Measurements from ENCODE around the gene AGBL3.

AGBL3 gene

DNA sequence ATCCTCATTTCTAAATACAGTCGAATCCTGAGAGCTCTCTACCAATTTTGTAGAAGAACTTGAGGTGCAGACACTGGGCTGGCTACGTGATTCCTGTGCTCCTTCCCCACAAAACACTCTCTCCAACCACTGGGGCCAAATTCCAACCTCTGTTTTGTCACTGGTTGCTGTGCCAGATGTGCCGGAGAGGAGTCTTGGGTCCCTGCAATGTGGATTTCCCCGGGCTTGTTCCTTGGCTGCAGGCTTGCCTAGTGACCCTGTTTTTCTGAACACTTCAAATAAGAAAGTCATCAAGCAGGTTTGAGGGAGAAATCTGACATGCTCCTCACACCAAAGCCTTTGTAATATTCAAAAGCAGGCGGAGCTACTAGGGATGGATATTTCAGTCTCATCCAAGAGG, 44.4 kb upstream of the AGBL3 start:
- no peak for DNase-seq (ENCODE audit: extremely low read depth, low read depth)
- TF ChIP-seq, protein P1, sequence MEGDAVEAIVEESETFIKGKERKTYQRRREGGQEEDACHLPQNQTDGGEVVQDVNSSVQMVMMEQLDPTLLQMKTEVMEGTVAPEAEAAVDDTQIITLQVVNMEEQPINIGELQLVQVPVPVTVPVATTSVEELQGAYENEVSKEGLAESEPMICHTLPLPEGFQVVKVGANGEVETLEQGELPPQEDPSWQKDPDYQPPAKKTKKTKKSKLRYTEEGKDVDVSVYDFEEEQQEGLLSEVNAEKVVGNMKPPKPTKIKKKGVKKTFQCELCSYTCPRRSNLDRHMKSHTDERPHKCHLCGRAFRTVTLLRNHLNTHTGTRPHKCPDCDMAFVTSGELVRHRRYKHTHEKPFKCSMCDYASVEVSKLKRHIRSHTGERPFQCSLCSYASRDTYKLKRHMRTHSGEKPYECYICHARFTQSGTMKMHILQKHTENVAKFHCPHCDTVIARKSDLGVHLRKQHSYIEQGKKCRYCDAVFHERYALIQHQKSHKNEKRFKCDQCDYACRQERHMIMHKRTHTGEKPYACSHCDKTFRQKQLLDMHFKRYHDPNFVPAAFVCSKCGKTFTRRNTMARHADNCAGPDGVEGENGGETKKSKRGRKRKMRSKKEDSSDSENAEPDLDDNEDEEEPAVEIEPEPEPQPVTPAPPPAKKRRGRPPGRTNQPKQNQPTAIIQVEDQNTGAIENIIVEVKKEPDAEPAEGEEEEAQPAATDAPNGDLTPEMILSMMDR (IDR thresholded peaks at IDR 0.05; ENCODE audit: low read depth, low read length) = no peak

DNA sequence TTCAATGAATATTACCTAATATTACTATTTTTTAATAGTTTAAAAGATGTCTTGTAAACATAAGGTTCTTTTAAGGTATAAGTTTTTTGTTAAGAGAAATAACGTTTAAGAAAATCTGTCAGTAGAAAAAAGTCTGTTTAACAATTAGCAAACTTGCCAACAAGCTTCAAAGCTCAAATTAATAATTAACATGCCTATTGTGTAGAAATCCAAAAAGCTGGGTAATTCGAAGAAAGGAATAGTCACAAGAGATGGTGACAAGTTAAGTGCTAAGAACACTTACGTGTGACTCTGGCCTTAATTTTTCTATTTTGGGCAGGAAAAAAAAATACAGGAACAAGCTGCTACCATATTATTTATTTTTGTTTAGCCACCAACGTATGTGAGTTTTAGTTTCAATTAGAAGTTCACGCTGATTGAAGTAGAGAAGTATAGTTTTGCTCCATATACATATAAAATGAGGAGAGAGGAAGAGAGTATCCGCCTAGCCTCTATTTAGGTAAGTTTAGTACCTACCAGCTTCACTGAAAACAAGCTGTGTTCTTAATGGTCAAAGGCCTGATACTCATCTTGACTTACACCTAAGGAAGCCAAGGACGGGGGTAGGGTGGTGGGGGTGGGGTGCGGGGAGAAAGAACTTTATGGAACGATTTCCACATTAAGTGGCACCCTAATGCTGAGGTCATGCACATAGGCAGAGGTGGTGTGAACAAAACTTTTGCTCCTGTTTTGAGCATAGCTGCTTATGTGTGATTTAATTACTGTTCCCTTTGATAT, 43.4 kb upstream of the AGBL3 start:
- no peak for DNase-seq (ENCODE audit: extremely low read depth, low read depth)
- TF ChIP-seq, protein P1 (IDR thresholded peaks at IDR 0.05; ENCODE audit: low read depth, low read length) = no peak

GRCh38 chr7:134943785-134944400, 42.4 kb upstream of the AGBL3 start:
- DNase-seq (ENCODE audit: extremely low read depth, low read depth) = no peak
- TF ChIP-seq, protein P1 (IDR thresholded peaks at IDR 0.05; ENCODE audit: low read depth, low read length) = peak; percentile 6

DNA sequence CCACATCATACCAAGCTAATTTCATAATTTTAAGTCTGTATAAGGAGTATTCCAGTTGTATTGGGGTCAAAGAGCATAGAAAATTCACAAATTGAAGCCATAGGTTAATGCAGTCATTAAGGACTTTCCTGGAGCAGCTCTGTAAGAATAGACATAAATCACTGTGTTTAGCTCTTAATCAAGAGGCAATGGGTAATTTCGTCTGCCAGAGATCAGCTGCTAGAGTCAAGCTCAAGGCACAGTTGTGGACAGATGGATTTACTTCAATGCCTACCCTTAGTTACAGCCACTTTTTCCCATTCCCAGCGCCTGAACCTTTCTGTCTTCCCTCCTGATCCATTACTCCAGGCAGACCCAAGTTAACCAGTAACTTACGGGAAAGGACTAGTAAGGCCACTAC, 40.6 kb upstream of the AGBL3 start:
- DNase-seq (ENCODE audit: extremely low read depth, low read depth) = no peak
- TF ChIP-seq, protein P1 (IDR thresholded peaks at IDR 0.05; ENCODE audit: low read depth, low read length) = no peak

DNA sequence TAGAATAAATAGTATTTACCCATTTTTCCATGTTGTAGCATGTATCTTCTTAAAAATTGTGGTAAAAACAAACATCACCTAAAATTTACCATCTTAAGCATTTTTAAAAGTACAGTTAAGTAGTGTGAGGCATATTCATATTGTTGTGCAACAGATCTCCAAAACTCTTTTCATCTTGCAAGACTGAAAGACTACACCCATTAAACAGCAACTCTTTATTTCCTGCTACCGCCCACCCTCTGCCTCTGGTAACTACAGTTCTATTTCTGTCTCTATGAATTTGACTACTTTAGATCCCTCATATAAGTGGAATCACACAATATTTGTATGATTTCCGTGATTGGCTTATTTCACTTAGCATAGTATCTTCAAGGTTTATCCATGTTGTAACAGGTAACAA, 40.0 kb upstream of the AGBL3 start:
- no peak for DNase-seq (ENCODE audit: extremely low read depth, low read depth)
- TF ChIP-seq, protein P1 (IDR thresholded peaks at IDR 0.05; ENCODE audit: low read depth, low read length) = no peak

- no peak for DNase-seq (ENCODE audit: extremely low read depth, low read depth)
- TF ChIP-seq, protein P1 (IDR thresholded peaks at IDR 0.05; ENCODE audit: low read depth, low read length) = no peak
Observed at GRCh38 chr7:134947329-134947728, 39.0 kb upstream of the AGBL3 start.

- TF ChIP-seq, protein P1 (IDR thresholded peaks at IDR 0.05; ENCODE audit: low read depth, low read length) = no peak
- no peak for DNase-seq (ENCODE audit: extremely low read depth, low read depth)
Observed at GRCh38 chr7:134947831-134948230, 38.5 kb upstream of the AGBL3 start.
